GM21529 (cell line): ENCODE measurements around the gene KLF7.

Source experiments
- ATAC-seq: cut with Tn5 transposase; IDR thresholded peaks from one replicate; pipeline ENCODE4 v1.9.1; 2021; ENCODE audit not compliant: unreplicated experiment

The KLF7 gene

GRCh38 chr2:207165121-207166038 is at the start of gene KLF7:
Gene KLF7 (minus strand): TSS chr2:207165948. CDS start chr2:207165568, 380 bp downstream.
- no peak for ATAC-seq

GRCh38 chr2:207215308-207215707 is 49.6 kb upstream of the KLF7 start:
- ATAC-seq, result no peak

DNA sequence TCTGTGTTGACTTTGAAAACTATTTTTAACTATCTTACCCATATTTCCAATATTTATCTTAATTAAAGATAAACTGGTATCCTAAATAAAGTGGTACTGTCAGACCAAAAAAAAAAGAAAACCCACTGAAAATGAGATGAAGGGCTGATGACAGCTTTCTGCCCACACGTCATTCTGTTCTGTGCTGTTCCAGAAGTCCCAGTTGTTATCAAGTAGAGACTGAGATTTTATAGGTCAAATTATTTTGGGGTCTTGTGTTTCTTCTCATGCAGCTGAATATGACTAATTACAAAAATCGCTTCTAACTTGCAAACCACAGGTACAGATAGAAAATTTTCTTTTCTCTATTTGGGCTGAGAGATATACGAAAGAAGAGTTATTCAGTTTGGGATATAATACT is 48.7 kb upstream of the KLF7 start:
- no peak for ATAC-seq

DNA sequence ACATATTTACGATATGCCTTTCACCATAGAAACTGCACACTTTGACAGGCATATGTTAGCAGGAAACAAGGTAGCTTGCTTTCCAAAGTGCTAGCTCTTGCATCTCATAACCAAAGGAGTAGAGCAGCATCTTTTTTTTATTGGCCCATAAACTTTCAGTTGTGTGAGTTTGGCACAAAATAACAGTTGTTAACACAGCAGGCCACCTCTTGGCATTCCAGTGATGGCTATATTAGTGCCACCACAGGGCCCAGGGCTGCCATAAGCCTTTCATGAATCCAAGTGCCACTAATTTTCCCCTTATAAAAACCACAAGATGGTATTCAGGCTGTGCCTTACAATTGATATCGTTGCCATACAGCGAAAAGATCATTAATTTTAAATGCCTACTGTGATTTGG is 40.3 kb upstream of the KLF7 start:
- ATAC-seq, result no peak

DNA sequence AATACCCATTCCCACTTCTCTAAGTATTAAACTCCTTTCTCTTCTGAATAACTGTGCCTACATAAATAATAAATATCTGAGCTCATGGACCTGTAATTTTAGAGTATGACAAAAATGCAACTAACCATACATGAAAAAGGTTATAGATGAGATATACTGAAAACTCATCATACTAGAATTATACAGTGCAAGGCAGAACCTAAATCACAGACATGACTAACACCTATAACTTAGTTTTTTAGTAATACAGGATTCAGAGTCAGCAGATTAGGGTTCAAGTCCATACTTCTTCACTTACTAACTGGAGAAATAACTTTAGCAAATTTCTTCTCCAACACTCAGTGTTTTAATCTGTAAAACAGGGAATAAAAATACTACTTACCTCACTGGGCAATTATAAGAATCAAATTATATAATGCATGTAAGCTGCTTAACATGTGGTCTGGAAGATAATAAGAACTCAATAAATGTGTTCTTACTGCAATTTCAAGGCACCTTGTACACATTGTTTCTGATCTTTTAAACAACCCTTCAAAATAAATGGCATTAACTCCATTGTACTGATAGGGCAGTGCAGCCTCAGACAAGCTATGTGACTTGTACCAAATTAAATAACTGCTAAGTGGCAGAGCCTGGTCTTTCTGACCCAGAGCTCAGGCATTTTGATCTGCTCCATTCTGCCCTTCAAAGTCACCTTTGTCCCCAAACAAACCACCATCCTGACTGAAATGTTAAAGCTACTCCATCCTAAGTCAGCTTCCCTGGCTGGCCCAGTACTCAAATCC is 39.6 kb upstream of the KLF7 start:
- no peak for ATAC-seq

- ATAC-seq, result no peak
Measured at GRCh38 chr2:207203056-207203455, 37.3 kb upstream of the KLF7 start.

DNA sequence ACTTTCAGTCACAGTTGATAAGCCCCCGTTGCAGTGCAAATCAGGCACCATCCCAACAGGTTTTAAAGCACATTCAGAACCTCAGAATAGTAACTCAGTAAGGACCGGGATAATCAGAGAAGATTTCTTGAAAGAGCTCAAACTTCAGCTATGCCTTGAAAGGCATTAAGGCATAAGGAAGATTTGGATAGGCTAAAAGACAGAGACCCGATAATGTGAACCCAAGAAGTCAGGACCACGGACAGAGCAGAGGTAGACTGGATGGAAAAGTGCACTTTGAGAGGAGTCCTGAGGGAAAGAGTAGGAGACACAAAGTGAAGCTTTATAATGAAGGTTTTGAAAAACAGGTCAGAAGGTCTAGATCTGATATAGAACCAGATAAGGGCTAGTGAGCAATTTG is 36.9 kb upstream of the KLF7 start:
- ATAC-seq, result no peak

- no peak for ATAC-seq
Measured at GRCh38 chr2:207201416-207201815, 35.7 kb upstream of the KLF7 start.

DNA sequence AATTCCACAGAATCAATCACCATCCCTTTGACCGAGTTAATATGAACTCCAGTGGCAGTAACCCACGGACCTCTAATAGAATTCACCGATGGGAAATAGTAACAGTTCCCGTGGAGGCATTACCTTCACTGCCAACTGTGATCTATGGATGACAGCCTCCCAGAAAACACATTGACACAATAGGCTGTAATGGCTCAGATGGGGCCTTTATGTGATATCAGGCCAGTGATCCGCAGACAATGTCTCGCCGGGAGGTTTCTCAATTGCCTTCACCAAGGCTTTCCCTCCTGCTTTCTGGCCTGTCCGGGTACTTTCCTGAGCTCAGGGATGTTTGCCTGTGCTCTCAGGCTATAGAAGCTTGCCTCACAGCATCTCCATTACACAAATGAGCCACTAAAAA is 34.4 kb upstream of the KLF7 start:
- no peak for ATAC-seq

GRCh38 chr2:207194028-207194427 is 28.3 kb upstream of the KLF7 start:
- no peak for ATAC-seq

DNA sequence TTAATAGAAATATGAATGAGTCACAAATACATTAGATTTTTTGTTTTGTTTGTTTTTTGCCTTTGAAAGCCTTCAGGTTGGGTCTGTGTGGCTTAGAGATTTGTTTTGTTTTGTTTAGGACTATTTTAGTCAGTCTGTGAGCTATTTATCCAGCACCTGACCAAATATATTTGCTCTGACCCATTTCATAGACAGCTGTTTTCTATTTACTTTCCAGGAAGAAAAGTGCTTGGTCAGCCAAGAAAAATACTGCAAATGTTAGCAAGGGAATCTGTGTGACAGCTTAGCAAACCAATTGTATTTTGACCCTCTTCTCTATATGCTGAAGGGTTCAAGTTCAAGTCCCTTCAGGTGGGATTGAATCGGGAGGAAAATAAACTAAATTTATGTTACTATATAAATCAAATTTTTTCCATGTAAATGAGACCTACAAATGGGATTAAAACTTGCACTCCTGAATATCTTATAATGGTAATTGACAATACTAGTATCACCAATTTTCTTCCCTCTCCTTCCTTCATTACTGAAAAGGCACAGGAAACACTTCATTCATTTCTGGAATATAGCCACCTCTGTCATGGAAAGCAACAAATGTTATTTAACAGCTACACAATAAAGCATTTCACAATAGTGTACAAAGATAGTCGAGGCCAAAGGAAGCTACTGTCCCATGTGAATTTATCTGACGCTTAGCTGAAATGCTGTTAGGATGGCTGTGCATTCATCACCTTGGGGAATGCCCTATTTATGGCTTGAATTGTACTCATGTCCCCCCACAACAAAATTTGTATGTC is 23.1 kb upstream of the KLF7 start:
- no peak for ATAC-seq

DNA sequence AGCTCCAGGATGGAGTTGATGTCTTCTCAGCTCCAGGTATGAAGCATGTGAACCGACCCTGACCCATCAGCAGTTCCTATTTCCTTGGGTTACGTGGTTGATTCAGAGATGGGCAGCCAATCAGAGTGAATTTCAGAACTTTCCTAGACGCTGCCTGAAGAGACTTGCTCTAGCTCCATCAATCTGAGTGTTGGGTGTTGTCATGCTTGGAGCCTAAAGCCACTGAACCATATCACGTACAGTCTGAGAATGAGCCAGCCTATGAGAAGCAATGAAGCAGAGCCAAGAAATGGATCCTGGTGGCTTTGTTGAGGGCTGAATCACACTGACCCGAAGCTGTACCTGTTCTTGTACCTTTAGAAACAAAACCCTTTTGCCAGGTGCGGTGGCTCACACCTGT is 19.6 kb upstream of the KLF7 start:
- ATAC-seq, result no peak

DNA sequence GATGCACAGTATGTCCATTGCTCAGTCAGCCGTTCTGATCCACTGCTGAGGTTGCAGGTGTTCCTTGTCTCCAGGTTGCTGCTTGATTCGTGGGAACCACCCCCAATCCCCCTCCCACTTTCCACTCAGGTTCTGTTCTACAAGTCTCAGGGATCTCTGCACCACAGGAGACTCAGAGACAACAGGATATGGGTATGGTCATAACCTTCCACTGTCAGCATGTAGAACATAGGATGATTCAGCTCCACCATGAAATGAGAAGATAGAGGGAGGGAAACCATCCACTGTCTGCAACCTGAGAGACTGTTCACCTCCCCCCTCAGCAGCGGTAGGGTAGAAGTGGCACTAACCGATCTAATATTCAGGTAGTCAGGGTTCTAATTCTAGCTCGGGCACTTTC is 19.0 kb upstream of the KLF7 start:
- ATAC-seq, result no peak

- ATAC-seq, result no peak
Measured at GRCh38 chr2:207184348-207184747, 18.6 kb upstream of the KLF7 start.

GRCh38 chr2:207183506-207183905 is 17.8 kb upstream of the KLF7 start:
- no peak for ATAC-seq

DNA sequence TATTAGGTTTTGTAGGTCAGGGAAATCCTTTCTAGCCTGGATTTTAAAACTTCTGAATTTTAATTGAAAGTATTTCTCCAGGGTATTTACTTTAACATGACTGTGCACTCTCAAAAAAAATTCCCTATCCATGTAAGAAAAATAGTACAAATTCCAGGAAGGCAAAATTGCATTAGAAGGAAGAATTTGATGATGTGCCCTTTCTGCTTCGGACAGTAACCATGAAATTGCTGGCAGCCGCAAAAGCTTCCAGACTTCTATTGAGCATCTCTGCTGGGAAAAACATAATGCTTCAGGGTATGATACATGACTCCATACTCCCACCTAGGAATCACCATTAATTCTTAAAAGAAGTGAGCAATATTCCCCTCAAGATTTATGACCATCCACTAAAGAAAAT is 17.2 kb upstream of the KLF7 start:
- ATAC-seq, result no peak

DNA sequence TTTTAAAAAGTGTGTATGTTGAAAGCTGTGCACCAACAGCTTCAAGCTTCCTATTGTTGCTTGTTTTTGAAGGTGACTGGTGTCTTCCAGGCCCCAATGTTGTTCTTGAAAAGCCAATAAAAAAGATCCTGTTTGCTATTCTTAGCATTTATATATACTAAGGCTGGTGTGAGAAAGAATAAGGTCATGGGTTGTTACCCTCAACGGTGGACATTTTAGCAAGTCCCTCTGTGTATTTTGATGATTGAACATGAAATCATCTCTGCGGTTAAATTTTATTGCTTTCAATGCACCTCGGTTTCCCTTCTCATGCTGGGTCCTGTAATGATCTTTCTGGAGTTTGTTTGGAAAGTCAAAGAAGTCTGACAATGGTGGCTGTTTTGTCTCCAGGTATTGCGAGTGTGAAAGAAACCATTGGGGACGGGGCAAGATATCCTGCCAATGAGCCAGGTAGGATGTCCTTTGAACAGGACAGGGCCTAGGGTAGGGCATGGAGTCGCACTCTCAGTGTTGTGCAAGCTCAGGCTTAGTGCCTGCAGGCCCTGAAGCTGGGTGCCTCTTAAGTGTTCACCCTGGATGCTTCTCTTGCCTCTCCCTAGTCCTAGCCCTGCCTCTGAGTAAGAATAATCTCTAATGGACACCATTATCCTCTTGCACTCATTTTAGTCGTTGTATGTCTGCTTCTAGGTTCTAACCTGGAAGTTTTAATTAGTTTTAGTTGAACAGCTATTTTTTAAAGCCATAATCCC is 16.0 kb upstream of the KLF7 start:
- no peak for ATAC-seq

- ATAC-seq, result no peak
Measured at GRCh38 chr2:207180741-207181140, 15.0 kb upstream of the KLF7 start.

- no peak for ATAC-seq
Measured at GRCh38 chr2:207176247-207176646, 10.5 kb upstream of the KLF7 start.

GRCh38 chr2:207173641-207174040 is 7.9 kb upstream of the KLF7 start:
- no peak for ATAC-seq
